ENCODE measurements around the gene AMBRA1.

AMBRA1 gene

GRCh38 chr11:46475051-46475925 is 118.5 kb downstream of the AMBRA1 start:
- DNase-seq (ENCODE audit: low spot score), result no peak

- DNase-seq (ENCODE audit: low spot score), result no peak
Observed at GRCh38 chr11:46472662-46472994, 121.2 kb downstream of the AMBRA1 start.

- no peak for DNase-seq (ENCODE audit: low spot score)
Observed at GRCh38 chr11:46471943-46472661, 121.7 kb downstream of the AMBRA1 start.

- no peak for DNase-seq (ENCODE audit: low spot score)
Observed at GRCh38 chr11:46469926-46470325, 123.9 kb downstream of the AMBRA1 start.

GRCh38 chr11:46465683-46466082 is 128.1 kb downstream of the AMBRA1 start:
- DNase-seq (ENCODE audit: low spot score), result no peak

- no peak for DNase-seq (ENCODE audit: low spot score)
Observed at GRCh38 chr11:46463701-46464421, 130.0 kb downstream of the AMBRA1 start.

GRCh38 chr11:46461461-46461927 is 132.3 kb downstream of the AMBRA1 start:
- DNase-seq (ENCODE audit: low spot score), result no peak

GRCh38 chr11:46458491-46458890 is 135.3 kb downstream of the AMBRA1 start:
- no peak for DNase-seq (ENCODE audit: low spot score)

GRCh38 chr11:46457659-46458424 is 136.0 kb downstream of the AMBRA1 start:
- DNase-seq (ENCODE audit: low spot score), result no peak

- no peak for DNase-seq (ENCODE audit: low spot score)
Observed at GRCh38 chr11:46457021-46457420, 136.8 kb downstream of the AMBRA1 start.

- DNase-seq (ENCODE audit: low spot score), result peak; percentile 24
Observed at GRCh38 chr11:46456269-46457001, 137.4 kb downstream of the AMBRA1 start.

- no peak for DNase-seq (ENCODE audit: low spot score)
Observed at GRCh38 chr11:46455834-46456233, 138.0 kb downstream of the AMBRA1 start.

- no peak for DNase-seq (ENCODE audit: low spot score)
Observed at GRCh38 chr11:46452918-46453517, 140.8 kb downstream of the AMBRA1 start.

- no peak for DNase-seq (ENCODE audit: low spot score)
Observed at GRCh38 chr11:46451759-46452158, 142.1 kb downstream of the AMBRA1 start.

- DNase-seq (ENCODE audit: low spot score), result no peak
Observed at GRCh38 chr11:46450846-46451477, 142.9 kb downstream of the AMBRA1 start.

GRCh38 chr11:46447544-46447943 is 146.3 kb downstream of the AMBRA1 start:
- no peak for DNase-seq (ENCODE audit: low spot score)

GRCh38 chr11:46445920-46446771 is 147.7 kb downstream of the AMBRA1 start:
- peak; percentile 39 for DNase-seq (ENCODE audit: low spot score)

GRCh38 chr11:46445192-46445919 is 148.5 kb downstream of the AMBRA1 start:
- no peak for DNase-seq (ENCODE audit: low spot score)

GRCh38 chr11:46444305-46444704 is 149.5 kb downstream of the AMBRA1 start:
- DNase-seq (ENCODE audit: low spot score), result no peak
